Activated naive CD8-positive, alpha-beta T cell treated with anti-CD3 and anti-CD28 coated beads, Interleukin-2, amount 50 U/mL, for 16 hours (primary cell): ENCODE results near the gene MPP1.

Experiments
- DNase-seq: peaks from one replicate; pipeline ENCODE4 v3.0.0-alpha.2; 2020; ENCODE audit warnings: low read depth, low spot score

The MPP1 gene

GRCh38 chrX:154732421-154733065 is 72.7 kb downstream of the MPP1 start:
- no peak for DNase-seq

- no peak for DNase-seq
Observed at GRCh38 chrX:154731881-154732280, 73.4 kb downstream of the MPP1 start.

GRCh38 chrX:154731184-154731583 is 74.1 kb downstream of the MPP1 start:
- no peak for DNase-seq

- no peak for DNase-seq
Observed at GRCh38 chrX:154730253-154730891, 74.9 kb downstream of the MPP1 start.

- no peak for DNase-seq
Observed at GRCh38 chrX:154729439-154729838, 75.8 kb downstream of the MPP1 start.
